GM12891 (cell line): ENCODE data around the gene DDX56.
"Not testable (repeated sequence)": the region's sequence is repeated elsewhere in the genome, so short reads cannot be mapped to it uniquely, and the experiment has no call there.

ENCODE experiments used
- PAX5 ChIP-seq: IDR thresholded peaks from 2 replicates; pipeline ENCODE4 v1.6.1; 2011; ENCODE audit warnings: low read length, moderate library complexity, mild to moderate bottlenecking; ENCODE audit not compliant: insufficient read depth, severe bottlenecking
- POLR2A ChIP-seq: IDR thresholded peaks from 2 replicates; pipeline ENCODE4 v1.6.1; 2011; ENCODE audit warnings: low read depth, low read length, control low read depth
- POLR2AphosphoS5 ChIP-seq: IDR thresholded peaks from 2 replicates; pipeline ENCODE4 v1.6.1; 2011; ENCODE audit warnings: low read depth, low read length, control low read depth
- SPI1 ChIP-seq: IDR thresholded peaks from 2 replicates; pipeline ENCODE4 v1.6.1; 2011; ENCODE audit warnings: low read depth, low read length, control low read depth
- TAF1 ChIP-seq: IDR thresholded peaks from 2 replicates; pipeline ENCODE4 v1.6.1; 2011; ENCODE audit warnings: low read depth, low read length, control low read depth

DNA sequence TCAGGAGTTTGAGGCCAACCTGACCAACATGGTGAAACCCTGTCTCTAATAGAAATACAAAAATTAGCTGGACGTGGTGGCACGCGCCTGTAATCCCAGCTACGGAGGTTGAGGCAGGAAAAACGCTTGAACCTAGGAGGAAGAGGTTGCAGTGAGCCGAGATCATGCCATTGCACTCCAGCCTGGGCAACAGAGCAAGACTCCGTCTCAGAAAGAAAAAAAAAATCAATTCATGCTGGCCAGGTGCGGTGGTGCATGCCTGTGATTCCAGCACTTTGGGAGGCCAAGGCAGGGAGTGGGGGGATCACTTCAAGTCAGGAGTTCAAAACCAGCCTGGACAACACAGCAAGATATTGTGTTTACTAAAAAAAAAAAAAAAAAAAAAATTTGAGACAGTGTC, 23.5 kb upstream of the DDX56 start:
- TF ChIP-seq TAF1, POLR2A, POLR2AphosphoS5, SPI1, PAX5: not testable (repeated sequence)
